MG63 (cell line): ENCODE data around the gene TCF12. TPM values are rescaled to one million over a fixed set of nuclear protein-coding genes. Genes with fewer than 3 reads are reported as not detected.

ENCODE experiments used
- DNase-seq: peaks from one replicate; pipeline ENCODE4 v3.0.0-alpha.2; 2020
- H3K27me3 ChIP-seq: fragments of 250-450 bp; sonication (Bioruptor Pico); 2 replicates; pipeline ENCODE4 v1.5.1; 2020; ENCODE audit warnings: mild to moderate bottlenecking, moderate library complexity
- H3K36me3 ChIP-seq: fragments of 250-450 bp; sonication (Bioruptor Pico); 2 replicates; pipeline ENCODE4 v1.5.1; 2020; ENCODE audit warnings: mild to moderate bottlenecking, moderate library complexity
- H3K4me3 ChIP-seq: fragments of 250-450 bp; sonication (Bioruptor Pico); 2 replicates; pipeline ENCODE4 v1.5.1; 2020; ENCODE audit warnings: mild to moderate bottlenecking, moderate library complexity
- H3K9me3 ChIP-seq: fragments of 250-450 bp; sonication (Bioruptor Pico); 2 replicates; pipeline ENCODE4 v1.5.1; 2020; ENCODE audit warnings: mild to moderate bottlenecking, moderate library complexity
- total RNA-seq: library from RNA; depleted of rRNA; stranded (reverse); fragments of >200 nt; shearing (Covaris generic); gene quantifications from 2 replicates; pipeline ENCODE4 v1.2.3, GENCODE V29; 2014; ENCODE audit warnings: low replicate concordance

The TCF12 gene
- total RNA-seq, 1 experiment from 2014 or later: 48.8 TPM

DNA sequence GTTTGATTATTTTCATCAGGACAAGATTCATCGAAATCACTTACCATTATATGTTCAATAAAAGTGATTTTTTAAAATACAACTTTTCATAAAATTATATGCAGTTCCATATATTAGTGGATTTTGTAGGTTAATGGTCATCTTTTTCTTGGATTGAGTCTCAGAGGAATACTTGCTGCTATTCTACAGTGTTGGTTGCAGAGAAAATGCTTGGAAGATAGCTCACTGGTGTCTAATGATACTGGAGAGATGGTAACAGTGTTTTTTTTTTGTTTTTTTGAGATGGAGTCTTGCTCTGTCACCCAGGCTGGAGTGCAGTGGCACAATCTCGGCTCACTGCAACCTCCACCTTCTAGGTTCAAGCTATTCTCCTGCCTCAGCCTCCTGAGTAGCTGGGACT lies 143.3 kb downstream of the TCF12 start:
- no peaks in the 10 kb centered on the region for H3K27me3 ChIP-seq
- H3K36me3 ChIP-seq: peaks cover 6% of the 10 kb centered on the region
- H3K4me3 ChIP-seq: no peak overlapping the region
- DNase-seq: no peak
- no peaks in the 10 kb centered on the region for H3K9me3 ChIP-seq

DNA sequence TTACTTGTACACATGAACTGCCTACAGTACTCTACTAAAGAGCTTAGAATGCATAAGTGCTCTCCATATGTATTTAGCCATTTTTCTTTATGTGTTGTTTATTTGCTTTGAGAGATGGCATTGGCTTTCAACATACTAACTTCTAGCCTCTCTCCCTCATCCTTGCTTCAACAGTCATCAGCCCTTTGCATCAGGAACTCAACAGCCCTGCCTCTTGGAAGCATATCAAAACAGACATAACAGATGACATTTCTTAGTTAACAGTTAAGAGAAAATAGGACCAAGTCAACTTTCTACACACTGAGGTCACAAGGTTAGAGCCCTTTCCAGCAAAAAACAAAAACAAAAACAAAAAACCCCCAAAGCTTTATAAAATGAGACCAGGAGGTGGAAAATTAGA lies 145.6 kb downstream of the TCF12 start:
- H3K36me3 ChIP-seq: peaks cover 6% of the 10 kb centered on the region
- H3K9me3 ChIP-seq: no peaks in the 10 kb centered on the region
- no peak overlapping the region for H3K4me3 ChIP-seq
- no peaks in the 10 kb centered on the region for H3K27me3 ChIP-seq
- DNase-seq: no peak

DNA sequence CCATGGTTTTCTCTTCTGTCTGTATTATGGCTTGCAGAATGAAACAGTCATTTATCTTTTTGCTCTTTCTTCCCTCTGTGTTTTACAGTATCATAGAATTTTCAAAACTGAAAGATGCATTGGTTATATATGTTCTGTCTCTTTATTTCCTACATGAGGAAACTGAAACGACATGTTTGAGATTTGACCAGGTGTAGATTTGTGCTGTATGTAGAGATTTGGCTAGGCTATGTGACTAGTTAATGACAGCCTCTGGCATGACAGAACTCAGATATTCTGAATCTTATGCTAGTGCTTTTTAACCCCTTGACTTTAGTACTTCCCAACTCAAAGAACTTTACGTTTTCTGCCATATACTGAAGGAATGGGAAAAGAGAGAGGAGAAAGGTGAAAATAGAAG lies 151.0 kb downstream of the TCF12 start:
- no peak for DNase-seq
- no peaks in the 10 kb centered on the region; the same call in 1 of the 2 replicates for H3K36me3 ChIP-seq
- H3K4me3 ChIP-seq: no peak overlapping the region
- no peaks in the 10 kb centered on the region for H3K9me3 ChIP-seq
- H3K27me3 ChIP-seq: no peaks in the 10 kb centered on the region

DNA sequence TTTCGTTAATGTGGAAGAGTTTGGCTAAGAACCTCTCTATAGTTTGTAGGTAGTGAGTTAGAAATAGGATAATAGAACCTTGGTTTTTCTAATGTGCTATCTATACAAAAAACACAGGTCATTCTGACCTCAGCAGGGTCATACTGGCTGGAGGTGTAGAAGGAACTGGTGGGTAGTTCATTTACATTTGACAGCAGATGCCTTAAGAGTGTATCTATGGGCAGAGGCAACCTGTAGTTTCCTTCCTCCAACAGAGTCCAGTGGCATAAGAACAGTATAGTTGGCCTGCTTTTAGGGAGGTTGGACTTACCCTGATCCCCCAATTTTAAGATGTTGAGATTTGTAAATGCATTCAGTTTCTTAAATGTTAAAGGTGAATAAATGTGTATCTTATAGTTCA lies 152.2 kb downstream of the TCF12 start:
- no peaks in the 10 kb centered on the region for H3K9me3 ChIP-seq
- H3K27me3 ChIP-seq: no peaks in the 10 kb centered on the region
- no peaks in the 10 kb centered on the region; the same call in 1 of the 2 replicates for H3K36me3 ChIP-seq
- H3K4me3 ChIP-seq: no peak overlapping the region
- DNase-seq: no peak

DNA sequence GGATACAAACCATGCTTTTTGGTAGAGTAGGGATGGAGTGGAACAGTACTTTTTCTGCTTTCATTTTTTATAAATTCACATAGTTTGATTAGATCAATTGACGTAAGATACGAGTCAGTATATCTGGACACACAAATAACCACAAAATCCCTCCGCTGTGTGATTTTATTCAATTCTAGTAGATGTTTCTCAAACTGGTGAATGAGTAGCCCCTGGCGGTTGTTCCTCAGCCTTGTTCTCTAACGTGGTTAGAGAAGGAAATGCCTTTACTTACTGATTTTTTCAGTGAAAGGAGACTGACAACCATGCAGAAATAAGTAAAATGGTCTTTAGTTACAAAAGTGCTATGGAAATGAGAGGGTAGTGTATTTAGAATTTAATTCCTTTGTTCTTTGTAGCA lies 161.0 kb downstream of the TCF12 start:
- no peaks in the 10 kb centered on the region for H3K27me3 ChIP-seq
- DNase-seq: no peak

DNA sequence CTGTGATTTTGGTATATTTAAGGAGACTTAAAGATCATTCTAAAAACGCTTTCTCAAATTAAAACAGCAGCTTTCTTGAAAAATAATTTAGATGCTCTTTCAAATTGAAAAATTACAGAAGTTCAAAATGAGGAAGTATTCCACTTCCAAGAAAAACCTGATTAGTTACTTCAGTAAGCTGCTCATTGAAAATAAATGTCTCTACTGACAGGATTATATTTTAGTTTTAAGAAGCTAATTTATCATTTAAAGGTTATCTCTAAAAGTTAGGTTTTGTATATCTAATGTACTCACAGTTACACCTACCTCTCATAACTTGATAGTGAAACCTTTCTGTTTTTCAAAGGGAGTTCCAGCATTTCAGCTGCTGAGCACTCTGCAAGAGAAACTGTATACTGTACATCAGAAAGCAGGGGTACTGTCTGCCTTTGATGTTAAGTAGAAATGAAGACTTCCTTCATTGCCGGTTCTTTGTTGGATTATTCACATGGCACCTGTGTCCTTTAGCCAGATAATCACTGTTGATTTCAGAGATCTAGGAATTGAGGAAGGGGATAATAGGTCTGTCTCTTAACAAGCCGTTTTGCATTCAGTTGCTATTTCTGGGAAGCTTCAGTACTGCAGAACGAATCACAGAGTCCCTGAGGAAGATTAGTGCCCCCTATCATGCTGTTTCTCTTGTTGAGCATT lies 161.6 kb downstream of the TCF12 start:
- no peaks in the 10 kb centered on the region for H3K36me3 ChIP-seq
- H3K4me3 ChIP-seq: no peak overlapping the region
- no peaks in the 10 kb centered on the region for H3K27me3 ChIP-seq
- no peak for DNase-seq
- H3K9me3 ChIP-seq: no peaks in the 10 kb centered on the region

More for the DNA sequence above, 161.0 kb downstream of the TCF12 start:
- H3K4me3 ChIP-seq: no peak overlapping the region
- no peaks in the 10 kb centered on the region for H3K9me3 ChIP-seq
- no peaks in the 10 kb centered on the region for H3K36me3 ChIP-seq

DNA sequence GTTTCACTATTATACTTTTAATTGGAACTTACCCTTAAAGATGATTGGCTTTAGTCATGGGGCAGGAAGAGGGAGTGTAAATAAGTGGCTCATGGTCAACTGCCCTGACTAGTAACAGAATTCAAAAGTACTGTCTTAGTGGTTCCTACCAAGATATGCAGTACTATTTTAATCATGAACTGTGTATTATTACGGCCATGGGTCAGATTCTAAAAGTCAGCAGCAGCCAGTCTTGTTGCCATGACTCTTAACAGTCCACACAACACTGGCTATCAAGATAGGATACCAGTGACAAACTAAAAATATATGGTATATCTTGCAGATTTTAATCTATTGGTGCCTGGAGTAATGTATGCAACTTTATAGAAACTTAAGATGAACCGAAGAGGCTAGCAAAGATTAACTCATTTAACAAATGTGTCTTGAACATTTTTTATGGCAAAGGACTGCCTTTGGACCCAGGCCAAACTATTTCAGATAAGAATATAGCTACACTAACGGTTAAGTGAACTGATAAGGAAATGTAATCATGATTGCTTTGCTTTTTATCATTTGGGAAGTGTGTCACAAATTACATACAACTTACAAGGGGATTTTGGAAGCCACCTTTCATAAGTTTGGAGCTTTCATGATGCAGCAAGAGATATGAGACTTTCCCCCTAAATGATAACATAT lies 163.7 kb downstream of the TCF12 start:
- no peaks in the 10 kb centered on the region for H3K9me3 ChIP-seq
- H3K36me3 ChIP-seq: no peaks in the 10 kb centered on the region
- no peak for DNase-seq
- H3K27me3 ChIP-seq: no peaks in the 10 kb centered on the region
- H3K4me3 ChIP-seq: no peak overlapping the region

DNA sequence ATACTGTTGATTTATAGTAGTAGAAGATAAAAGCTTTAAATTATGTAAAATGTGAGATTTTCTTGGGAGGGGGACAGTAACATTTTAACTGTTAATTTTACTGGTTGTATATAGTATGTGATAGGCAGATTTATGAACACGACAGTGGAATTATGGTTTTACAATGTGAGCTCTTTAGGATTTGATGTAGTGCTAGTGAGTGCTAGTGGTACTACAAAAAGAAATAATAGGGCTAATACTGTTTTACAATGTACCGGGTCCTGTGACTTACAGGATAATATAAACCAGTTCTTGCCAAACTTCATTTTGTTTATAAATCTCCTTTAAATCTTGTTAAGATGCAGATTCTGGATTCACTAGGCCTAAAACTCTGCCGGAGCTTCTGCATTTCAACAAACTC lies 165.7 kb downstream of the TCF12 start:
- Histone ChIP-seq H3K9me3 (no peaks in the 10 kb centered on the region), H3K36me3 (no peaks in the 10 kb centered on the region), H3K27me3 (no peaks in the 10 kb centered on the region), H3K4me3 (no peak overlapping the region)
- DNase-seq: no peak

DNA sequence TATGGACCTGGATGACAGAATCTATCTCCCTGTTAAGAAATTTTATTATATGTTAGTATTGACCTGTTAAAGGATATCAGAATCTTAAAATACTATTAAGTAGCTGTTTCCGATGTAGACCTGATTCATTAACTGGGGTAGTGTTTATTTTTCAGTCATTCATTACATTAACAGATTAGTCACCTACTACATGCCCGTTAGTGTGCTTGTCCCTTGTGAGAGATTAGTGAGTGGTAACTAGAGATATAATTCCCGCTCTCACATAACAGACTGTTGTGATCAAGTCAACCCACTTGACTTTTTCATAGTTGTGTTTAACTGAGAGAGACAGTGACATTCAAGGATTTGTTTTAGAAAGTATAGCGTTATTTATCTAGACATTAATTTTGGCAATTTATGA lies 166.8 kb downstream of the TCF12 start:
- DNase-seq: no peak
- Histone ChIP-seq H3K27me3 (no peaks in the 10 kb centered on the region), H3K4me3 (no peak overlapping the region), H3K9me3 (no peaks in the 10 kb centered on the region), H3K36me3 (no peaks in the 10 kb centered on the region)

DNA sequence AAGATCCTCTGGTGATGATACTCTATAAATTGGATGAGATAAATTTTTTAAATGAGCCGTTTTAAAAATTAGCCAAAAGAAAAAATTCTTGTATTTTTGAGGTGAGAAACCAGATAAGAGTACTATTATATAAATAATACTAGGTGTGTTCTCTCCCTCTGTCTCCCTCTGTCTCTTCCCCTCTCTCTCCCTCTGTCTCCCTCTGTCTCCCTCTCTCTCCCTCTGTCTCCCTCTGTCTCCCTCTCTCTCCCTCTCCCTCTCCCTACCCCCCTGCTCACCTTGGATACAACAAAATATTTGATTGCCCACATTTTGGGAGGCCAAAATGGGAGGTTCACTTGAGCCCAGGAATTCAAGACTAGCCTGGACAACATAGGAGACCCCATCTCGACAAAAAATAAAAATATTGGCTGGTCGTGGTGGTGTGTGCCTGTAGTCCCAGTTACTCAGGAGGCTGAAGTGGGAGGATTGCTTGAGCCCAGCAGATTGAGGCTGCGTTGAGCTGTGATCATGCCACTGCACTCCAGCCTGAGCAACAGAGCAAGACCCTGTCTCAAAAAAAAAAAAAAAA lies 168.5 kb downstream of the TCF12 start:
- no peak for DNase-seq
- Histone ChIP-seq H3K9me3 (no peaks in the 10 kb centered on the region), H3K27me3 (no peaks in the 10 kb centered on the region), H3K4me3 (no peak overlapping the region), H3K36me3 (no peaks in the 10 kb centered on the region)

DNA sequence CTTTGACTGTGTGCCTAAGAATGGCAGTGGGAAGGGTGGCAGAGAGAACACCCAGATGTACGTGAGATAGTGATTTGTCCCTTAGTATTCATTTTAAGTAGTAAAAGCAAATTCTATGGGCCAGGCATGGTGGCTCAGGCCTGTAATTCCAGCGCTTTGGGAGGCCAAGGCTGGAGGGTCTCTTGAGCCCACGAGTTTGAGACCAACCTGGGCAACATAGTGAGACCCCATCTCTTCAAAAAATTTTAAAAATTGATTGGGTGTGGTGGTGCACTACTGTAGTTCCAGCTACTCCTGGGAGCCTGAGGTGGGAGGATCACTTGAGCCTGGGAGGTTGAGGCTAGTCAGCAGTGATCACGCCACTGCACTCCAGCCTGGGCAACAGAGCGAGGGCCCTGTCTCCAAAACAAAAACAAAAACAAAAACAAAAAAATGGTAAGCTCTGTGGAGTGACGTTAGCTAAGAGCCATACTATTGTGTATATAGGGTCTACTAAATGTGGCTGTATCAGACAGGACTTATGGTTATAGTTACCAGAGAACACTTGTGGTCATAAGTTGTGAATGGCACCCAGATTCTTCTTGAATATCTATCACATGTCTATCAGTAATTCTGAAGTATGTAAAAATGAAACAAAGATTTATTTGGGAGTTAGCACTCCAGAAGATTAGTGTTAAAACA lies 171.5 kb downstream of the TCF12 start:
- DNase-seq: no peak
- Histone ChIP-seq H3K4me3 (no peak overlapping the region), H3K27me3 (no peaks in the 10 kb centered on the region)

DNA sequence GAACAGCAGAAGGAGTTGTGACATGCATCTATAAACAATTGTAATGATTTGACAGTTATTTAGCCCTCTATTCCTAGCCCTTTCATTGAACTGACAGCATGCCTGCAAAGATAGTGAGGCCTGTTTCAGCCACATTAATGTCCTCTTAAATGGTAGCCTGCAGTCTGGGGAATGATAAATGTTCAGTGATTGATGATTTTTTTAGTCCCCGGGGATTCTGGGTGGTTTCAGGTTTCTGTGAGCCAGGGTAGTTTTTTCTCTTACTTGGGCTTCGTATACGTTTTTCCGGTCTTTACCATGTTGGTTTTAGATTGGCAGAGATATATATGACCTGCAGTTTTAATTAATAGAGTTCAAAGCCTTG lies 172.0 kb downstream of the TCF12 start:
- Histone ChIP-seq H3K27me3 (no peaks in the 10 kb centered on the region), H3K9me3 (no peaks in the 10 kb centered on the region), H3K4me3 (no peak overlapping the region), H3K36me3 (peaks cover 7% of the 10 kb centered on the region; the same call in 1 of the 2 replicates)
- no peak for DNase-seq

More for the DNA sequence above, 171.5 kb downstream of the TCF12 start:
- Histone ChIP-seq H3K36me3 (peaks cover 7% of the 10 kb centered on the region; the same call in 1 of the 2 replicates), H3K9me3 (no peaks in the 10 kb centered on the region)

DNA sequence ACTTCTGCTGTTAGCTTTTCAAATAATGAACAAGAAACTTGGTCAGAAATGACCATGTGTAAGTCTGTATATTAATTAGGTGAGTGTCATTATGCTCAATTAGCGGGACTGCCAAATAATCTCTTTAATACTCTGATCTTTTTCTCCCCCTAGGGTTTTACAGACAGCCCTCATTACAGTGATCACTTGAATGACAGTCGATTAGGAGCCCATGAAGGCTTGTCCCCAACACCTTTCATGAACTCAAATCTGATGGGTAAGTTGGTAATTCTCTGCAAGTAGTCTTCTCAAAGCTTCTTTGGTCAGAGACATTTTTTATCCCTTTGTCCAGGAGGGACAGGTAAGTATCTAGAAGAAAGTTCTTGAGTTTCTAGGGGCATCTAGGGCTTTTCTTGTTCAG lies 173.2 kb downstream of the TCF12 start:
- Histone ChIP-seq H3K4me3 (no peak overlapping the region), H3K27me3 (no peaks in the 10 kb centered on the region), H3K36me3 (peaks cover 7% of the 10 kb centered on the region; the same call in 1 of the 2 replicates), H3K9me3 (no peaks in the 10 kb centered on the region)
- no peak for DNase-seq

DNA sequence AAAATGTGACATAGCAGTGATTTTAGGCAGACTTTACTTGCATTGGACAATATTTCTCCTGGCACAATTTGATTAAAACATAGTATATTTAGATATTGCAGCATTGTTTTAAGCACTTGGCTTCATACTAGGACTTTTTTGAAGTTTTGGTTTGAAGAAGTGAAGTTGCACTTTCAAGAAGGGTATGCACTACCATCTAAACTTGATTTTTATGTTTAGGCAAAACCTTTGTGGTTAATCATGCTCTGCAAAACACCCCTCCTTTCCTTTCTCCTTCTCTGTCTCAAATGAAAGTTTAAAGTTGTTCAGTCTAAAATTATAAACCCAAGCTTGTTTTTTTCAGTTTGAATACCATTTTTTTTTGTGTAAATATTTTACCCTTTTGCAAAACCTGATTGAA lies 173.8 kb downstream of the TCF12 start:
- Histone ChIP-seq H3K36me3 (peaks cover 7% of the 10 kb centered on the region; the same call in 1 of the 2 replicates), H3K4me3 (no peak overlapping the region), H3K27me3 (no peaks in the 10 kb centered on the region), H3K9me3 (no peaks in the 10 kb centered on the region)
- no peak for DNase-seq

DNA sequence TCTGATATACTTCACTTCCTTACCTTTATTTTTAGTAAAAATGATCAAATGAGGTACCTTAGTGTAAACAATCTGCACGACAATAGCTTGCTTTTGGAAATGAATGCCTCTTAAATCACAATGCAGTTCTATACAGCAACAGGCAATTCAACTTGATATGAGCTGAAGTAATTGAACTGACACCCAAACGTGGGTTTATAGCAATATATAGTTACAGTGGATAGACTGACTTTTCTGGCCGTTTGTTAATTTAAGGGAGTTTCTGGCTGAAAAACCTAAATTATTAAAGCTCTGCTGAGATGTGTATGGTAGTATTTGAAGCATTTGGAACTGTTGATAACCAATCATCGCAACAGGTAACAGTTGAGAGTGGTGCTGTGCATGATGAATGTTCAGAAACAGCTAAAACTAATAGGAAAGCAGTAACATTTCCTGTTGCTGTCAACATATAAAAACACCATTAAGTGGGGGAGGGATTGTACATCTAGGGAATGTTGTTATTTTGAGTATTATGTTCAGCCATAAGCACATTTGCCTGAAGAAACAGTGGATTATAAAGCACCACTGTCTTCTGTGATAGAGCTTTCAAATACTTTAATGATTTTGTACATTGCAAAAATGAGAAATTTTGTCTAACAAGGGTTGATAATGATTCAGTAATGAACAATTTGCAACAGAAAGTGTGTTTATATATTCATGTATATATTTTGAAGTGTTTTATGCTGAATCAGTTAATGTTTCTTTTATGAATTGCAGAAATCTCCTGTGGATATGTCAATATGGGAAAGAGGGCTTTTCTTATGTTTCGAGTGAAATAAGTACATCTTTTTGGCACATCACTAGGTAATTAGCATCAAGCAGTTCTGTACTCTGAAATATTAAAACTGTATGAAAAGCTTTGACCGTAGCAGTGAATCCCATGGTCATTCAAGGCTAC lies 176.1 kb downstream of the TCF12 start:
- H3K36me3 ChIP-seq: peaks cover 7% of the 10 kb centered on the region; the same call in 1 of the 2 replicates
- no peak for DNase-seq
- no peaks in the 10 kb centered on the region for H3K27me3 ChIP-seq
- H3K4me3 ChIP-seq: no peak overlapping the region
- no peaks in the 10 kb centered on the region for H3K9me3 ChIP-seq

DNA sequence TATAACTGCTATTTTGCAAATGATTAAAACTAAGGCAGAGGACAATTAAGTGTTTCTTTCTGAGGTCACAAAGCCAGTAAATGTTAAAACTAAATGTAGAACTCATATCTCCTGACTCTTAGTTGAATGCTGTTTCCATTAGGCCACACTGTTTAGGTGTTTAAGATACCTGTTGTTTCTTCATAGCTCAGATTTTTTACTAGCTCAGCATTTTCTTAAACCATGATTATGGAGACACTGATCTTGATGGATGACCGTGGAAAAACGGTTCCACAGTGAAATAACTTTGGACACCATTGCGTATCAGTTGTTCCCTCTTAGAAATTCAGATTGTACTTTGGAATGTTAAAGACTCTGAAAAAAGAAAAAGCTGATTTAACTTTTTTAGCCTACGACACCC lies 177.5 kb downstream of the TCF12 start:
- Histone ChIP-seq H3K36me3 (peaks cover 7% of the 10 kb centered on the region; the same call in 1 of the 2 replicates), H3K27me3 (no peaks in the 10 kb centered on the region), H3K4me3 (no peak overlapping the region), H3K9me3 (no peaks in the 10 kb centered on the region)
- no peak for DNase-seq
